Vagina (tissue), 2 donors: ENCODE data around the gene ZCCHC4.

Experiments
- POLR2A ChIP-seq, 2 donors: fragments of 450-650 bp; IDR thresholded peaks; one replicate each; pipeline ENCODE4 v1.6.1; 2017; ENCODE audit warnings: antibody characterized with exemption in 2 of 2, mild to moderate bottlenecking in 2 of 2, moderate library complexity in 2 of 2
- POLR2AphosphoS5 ChIP-seq, 2 donors: sonication (generic); formaldehyde crosslinking; IDR thresholded peaks; one replicate each; pipeline ENCODE4 v1.9.0; 2017; ENCODE audit warnings: antibody characterized with exemption in 2 of 2, mild to moderate bottlenecking in 2 of 2, low read depth in 1 of 2; ENCODE audit not compliant: insufficient read depth in 1 of 2

- TF ChIP-seq POLR2A (IDR thresholded peaks at IDR 0.05), result no peak
- peak in 1 of 2 donors; percentile 63 for TF ChIP-seq POLR2AphosphoS5 (IDR thresholded peaks at IDR 0.05; ENCODE audit: insufficient read depth in 1 of 2, low read depth in 1 of 2)
Observed at GRCh38 chr4:25299476-25300203, 12.9 kb upstream of the ZCCHC4 start.
